IMR-90 (cell line): ENCODE measurements around the gene LARGE2. TPM values are rescaled to one million over a fixed set of nuclear protein-coding genes. Genes with fewer than 3 reads are reported as not detected.

Experiments
- ATAC-seq: fragments of 200-7000 bp; cut with Tn5 transposase; 2 replicates; pipeline ENCODE4 v1.9.1; 2020; ENCODE audit warnings: low read depth, mild to moderate bottlenecking, moderate library complexity
- BruUV-seq: library from RNA; stranded (reverse); fragments of 400-500 nt; replicated peaks from 2 replicates; lab custom pipeline; 2021; lab: Mats Ljungman, UMichigan
- CTCF ChIA-PET: fragments of 300-600 bp; formaldehyde crosslinking; extraction: SDS; loops from one replicate; lab custom pipeline; 2021; ENCODE audit warnings: antibody characterized with exemption; lab: Yijun Ruan, JAX
- POLR2A ChIA-PET: fragments of 300-600 bp; sonication (Branson Sonifier 250); formaldehyde crosslinking; loops from one replicate; lab custom pipeline; 2022; ENCODE audit warnings: antibody characterized with exemption; ENCODE audit not compliant: unreplicated experiment; lab: Charles Lee
- DNase-seq: peaks from one replicate; pipeline ENCODE4 v3.0.0; 2013
- H2AFZ ChIP-seq: replicated peaks from 2 replicates; pipeline ENCODE3; 2013; ENCODE audit warnings: low read length, mild to moderate bottlenecking; ENCODE audit not compliant: poor library complexity
- H2AK5ac ChIP-seq: 2 replicates; pipeline ENCODE4 v1.6.1; 2013; ENCODE audit warnings: low read depth, low read length, inconsistent platforms
- H2AK9ac ChIP-seq: replicated peaks from 2 replicates; pipeline ENCODE3; 2013; ENCODE audit warnings: mild to moderate bottlenecking, low read depth, low read length, moderate library complexity; ENCODE audit not compliant: poor library complexity
- H2BK120ac ChIP-seq: 2 replicates; pipeline ENCODE4 v1.6.1; 2013; ENCODE audit warnings: low read depth, low read length, inconsistent platforms
- H2BK15ac ChIP-seq: 3 replicates; pipeline ENCODE4 v1.6.1; 2013; ENCODE audit warnings: low read depth, low read length, inconsistent platforms
- H2BK20ac ChIP-seq: 2 replicates; pipeline ENCODE4 v1.6.1; 2013; ENCODE audit warnings: low read depth, mild to moderate bottlenecking, inconsistent platforms, low read length, moderate library complexity
- H2BK5ac ChIP-seq: 2 replicates; pipeline ENCODE4 v1.6.1; 2013; ENCODE audit warnings: mild to moderate bottlenecking, low read depth, low read length, inconsistent platforms; ENCODE audit not compliant: poor library complexity, severe bottlenecking
- H3K14ac ChIP-seq: replicated peaks from 2 replicates; pipeline ENCODE4 v1.6.1; 2013; ENCODE audit warnings: low read depth, low read length, inconsistent platforms
- H3K18ac ChIP-seq: 2 replicates; pipeline ENCODE4 v1.6.1; 2013; ENCODE audit warnings: low read depth, low read length, control low read depth
- H3K23ac ChIP-seq: 2 replicates; pipeline ENCODE4 v1.6.1; 2013; ENCODE audit warnings: low read depth, low read length, inconsistent platforms
- H3K27ac ChIP-seq: 2 replicates; pipeline ENCODE4 v1.5.1; 2013; ENCODE audit warnings: mild to moderate bottlenecking, control low read depth, low read length; ENCODE audit not compliant: insufficient read depth
- H3K27me3 ChIP-seq: 2 replicates; pipeline ENCODE4 v1.6.1; 2013; ENCODE audit warnings: low read length; ENCODE audit not compliant: control insufficient read depth, insufficient read depth
- H3K36me3 ChIP-seq: 2 replicates; pipeline ENCODE4 v1.6.1; 2013; ENCODE audit warnings: low read length, mixed read lengths; ENCODE audit not compliant: control insufficient read depth, insufficient read depth
- H3K4ac ChIP-seq: 2 replicates; pipeline ENCODE4 v1.6.1; 2013; ENCODE audit warnings: low read depth, low read length, inconsistent platforms
- H3K4me1 ChIP-seq: 2 replicates; pipeline ENCODE4 v1.6.1; 2013; ENCODE audit warnings: low read length, mixed read lengths; ENCODE audit not compliant: control insufficient read depth, insufficient read depth
- H3K4me2 ChIP-seq: 2 replicates; pipeline ENCODE4 v1.6.1; 2013; ENCODE audit warnings: low read depth, mild to moderate bottlenecking, control low read depth, low read length, moderate library complexity
- H3K4me3 ChIP-seq: 2 replicates; pipeline ENCODE4 v1.5.1; 2013; ENCODE audit warnings: low read depth, mild to moderate bottlenecking, control low read depth, low read length, moderate library complexity; ENCODE audit not compliant: insufficient read depth
- H3K56ac ChIP-seq: 2 replicates; pipeline ENCODE4 v1.6.1; 2013; ENCODE audit warnings: low read length, inconsistent platforms; ENCODE audit not compliant: insufficient read depth; ENCODE audit errors: extremely low read depth
- H3K79me1 ChIP-seq, 2 experiments: 2 replicates each; pipeline ENCODE4 v1.6.1; 2013; ENCODE audit warnings: low read length in 2 of 2, inconsistent platforms in 1 of 2, low read depth in 1 of 2
- H3K9ac ChIP-seq: 2 replicates; pipeline ENCODE4 v1.6.1; 2013; ENCODE audit warnings: low read depth, low read length, control low read depth
- H3K9me1 ChIP-seq: 2 replicates; pipeline ENCODE4 v1.6.1; 2013; ENCODE audit warnings: low read length, inconsistent platforms; ENCODE audit not compliant: insufficient read depth
- H3K9me3 ChIP-seq: 2 replicates; pipeline ENCODE4 v1.6.1; 2013; ENCODE audit warnings: low read length; ENCODE audit not compliant: control insufficient read depth, insufficient read depth
- H4K20me1 ChIP-seq: 2 replicates; pipeline ENCODE4 v1.6.1; 2013; ENCODE audit warnings: low read length, inconsistent platforms; ENCODE audit not compliant: insufficient read depth
- H4K5ac ChIP-seq: 2 replicates; pipeline ENCODE4 v1.6.1; 2013; ENCODE audit warnings: mild to moderate bottlenecking, low read depth, low read length, control low read depth
- H4K8ac ChIP-seq, 2 experiments: 2 replicates each; pipeline ENCODE4 v1.6.1; 2013; ENCODE audit warnings: low read depth in 2 of 2, low read length in 2 of 2, control low read depth in 1 of 2, inconsistent platforms in 1 of 2
- H4K91ac ChIP-seq: 2 replicates; pipeline ENCODE4 v1.6.1; 2013; ENCODE audit warnings: low read depth, low read length, inconsistent platforms; ENCODE audit not compliant: insufficient read depth
- MXI1 ChIP-seq: IDR thresholded peaks from 2 replicates; pipeline ENCODE4 v1.6.1; 2012; ENCODE audit warnings: low read depth, mild to moderate bottlenecking, low read length, moderate library complexity, borderline replicate concordance
- WGBS, 2 experiments: methylation state at CpG; one replicate each; pipeline versions ENCODE4 v1.1.5 to v1.1.7; 2013; ENCODE audit warnings: missing lambda C conversion rate in 2 of 2; ENCODE audit not compliant: insufficient read length in 1 of 2; ENCODE audit errors: extremely low coverage in 2 of 2; 5-methylcytosine and 5-hydroxymethylcytosine counted together
- dilution Hi-C: fragments of 300-500 bp; cut with HindIII; formaldehyde crosslinking; loops from one replicate; pipeline ENCODE4 v1.14.3; 2018; ENCODE audit warnings: low sequenced_read_pairs; ENCODE audit not compliant: unreplicated experiment
- in situ Hi-C: fragments of 300-500 bp; cut with MboI; formaldehyde crosslinking; loops from 3 replicates; pipeline ENCODE4 v1.14.3; 2019; ENCODE audit warnings: low sequenced_read_pairs, inconsistent platforms, mixed read lengths
- intact Hi-C: fragments of 100-400 bp; cut with micrococcal nuclease; formaldehyde crosslinking; loops from 2 replicates; pipeline ENCODE4 v1.10.0; 2022
- polyA plus RNA-seq, 3 experiments: library from polyadenylated mRNA; depleted of rRNA; stranded (reverse); fragments of >200 nt; gene quantifications; 2 replicates each; pipeline ENCODE4 v1.2.3, GENCODE V29; 2012; ENCODE audit warnings: low replicate concordance in 1 of 3
- total RNA-seq: library from RNA; depleted of rRNA; stranded (reverse); fragments of >200 nt; gene quantifications from 2 replicates; pipeline ENCODE4 v1.2.3, GENCODE V29; 2012

LARGE2 gene
- total and polyA plus RNA-seq, 2 of the 4 experiments (the other 2 are of a cell fraction), result 0.03 TPM; not detected in 1

DNA sequence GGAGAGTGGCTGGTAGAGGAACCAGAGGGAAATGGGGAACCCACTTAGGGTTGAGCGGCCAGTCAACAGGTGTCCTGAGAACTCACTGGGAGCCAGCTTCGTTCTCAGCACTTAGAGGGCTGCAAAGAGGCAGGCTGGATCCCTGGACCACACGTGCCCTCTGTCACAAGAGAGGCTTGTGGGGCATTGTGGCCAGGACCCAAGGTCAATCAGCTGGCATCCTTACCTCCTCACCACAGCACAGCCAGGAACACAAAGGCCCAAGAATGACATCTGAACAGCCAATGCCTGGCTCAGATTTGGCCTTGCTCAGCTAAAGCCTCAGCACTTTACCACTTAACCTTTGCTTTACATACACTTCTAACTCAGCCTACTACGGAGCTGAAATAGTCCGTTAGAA lies 29.6 kb upstream of the LARGE2 start:
- Histone ChIP-seq H3K9me3 (no peaks in the 10 kb centered on the region), H3K9ac (no peak overlapping the region), H3K56ac (no peak overlapping the region), H2BK5ac (no peak overlapping the region), H2BK20ac (no peak overlapping the region), H2AK5ac (no peak overlapping the region), H3K79me1 (no peaks in the 10 kb centered on the region), H3K4me3 (no peak overlapping the region), H3K36me3 (no peaks in the 10 kb centered on the region), H3K27me3 (peaks cover 50% of the 10 kb centered on the region), H4K8ac (no peak overlapping the region), H4K5ac (no peak overlapping the region), H3K4me1 (no peaks in the 10 kb centered on the region), H4K91ac (no peak overlapping the region), H2BK15ac (no peak overlapping the region), H3K14ac (no peak overlapping the region), H3K4ac (no peak overlapping the region), H3K27ac (no peak overlapping the region), H2AK9ac (no peak overlapping the region), H2BK120ac (no peak overlapping the region), H3K23ac (no peak overlapping the region), H3K4me2 (no peak overlapping the region), H3K18ac (no peak overlapping the region), H4K20me1 (peaks cover 3% of the 10 kb centered on the region), H2AFZ (no peak overlapping the region), H3K9me1 (no peaks in the 10 kb centered on the region; the same call in 1 of the 2 replicates)
- intact Hi-C loops, result no loop called here
- dilution Hi-C loops, result no loop called here
- no peak for TF ChIP-seq MXI1
- ChIA-PET POLR2A (no interaction called here), CTCF (no interaction called here)
- no TSS peak for BruUV-seq
- WGBS, 2 experiments, result no CpG with 5 or more reads among the region's 5 CpGs
- in situ Hi-C loops, result no loop called here
- ATAC-seq (no peak), DNase-seq (no peak)
